ENCODE results near the gene OGFOD3. TPM values are rescaled to one million over a fixed set of nuclear protein-coding genes. Genes with fewer than 3 reads are reported as not detected.

OGFOD3 gene
- total RNA-seq, 4 donors from 2014 or later, result 22.9 to 31.6 (median 28.6) TPM

DNA sequence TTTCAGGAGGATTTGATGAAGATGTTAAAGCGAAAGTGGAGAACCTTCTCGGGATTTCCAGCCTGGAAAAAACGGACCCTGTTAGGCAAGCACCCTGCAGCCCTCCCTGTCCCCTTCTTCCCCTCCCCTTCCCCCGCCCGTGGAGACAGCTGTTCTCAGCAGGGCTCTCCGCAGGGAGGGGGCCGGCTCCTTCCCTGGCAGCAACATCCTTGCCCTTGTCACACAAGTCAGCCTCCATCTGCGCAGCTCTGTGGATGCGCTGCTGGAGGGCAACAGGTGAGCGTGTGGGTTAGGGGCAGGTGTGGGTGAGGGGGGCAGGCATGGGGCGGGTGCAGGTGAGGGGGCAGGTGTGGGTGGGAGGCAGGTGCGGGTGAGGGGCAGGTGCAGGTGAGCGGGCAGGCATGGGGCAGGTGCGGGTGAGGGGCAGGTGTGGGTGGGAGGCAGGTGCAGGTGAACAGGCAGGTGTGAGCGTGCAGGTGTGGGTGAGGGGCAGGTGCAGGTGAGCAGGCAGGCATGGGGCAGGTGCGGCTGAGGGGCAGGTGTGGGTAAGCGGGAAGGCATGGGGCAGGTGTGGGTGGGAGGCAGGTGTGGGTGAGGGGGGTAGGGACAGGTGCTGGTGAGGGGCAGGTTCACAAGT lies 22.7 kb upstream of the OGFOD3 start:
- DNase-seq (ENCODE audit: low spot score) (no peak), ATAC-seq (ENCODE audit: low FRiP score) (no peak)
- TF ChIP-seq, protein P1, sequence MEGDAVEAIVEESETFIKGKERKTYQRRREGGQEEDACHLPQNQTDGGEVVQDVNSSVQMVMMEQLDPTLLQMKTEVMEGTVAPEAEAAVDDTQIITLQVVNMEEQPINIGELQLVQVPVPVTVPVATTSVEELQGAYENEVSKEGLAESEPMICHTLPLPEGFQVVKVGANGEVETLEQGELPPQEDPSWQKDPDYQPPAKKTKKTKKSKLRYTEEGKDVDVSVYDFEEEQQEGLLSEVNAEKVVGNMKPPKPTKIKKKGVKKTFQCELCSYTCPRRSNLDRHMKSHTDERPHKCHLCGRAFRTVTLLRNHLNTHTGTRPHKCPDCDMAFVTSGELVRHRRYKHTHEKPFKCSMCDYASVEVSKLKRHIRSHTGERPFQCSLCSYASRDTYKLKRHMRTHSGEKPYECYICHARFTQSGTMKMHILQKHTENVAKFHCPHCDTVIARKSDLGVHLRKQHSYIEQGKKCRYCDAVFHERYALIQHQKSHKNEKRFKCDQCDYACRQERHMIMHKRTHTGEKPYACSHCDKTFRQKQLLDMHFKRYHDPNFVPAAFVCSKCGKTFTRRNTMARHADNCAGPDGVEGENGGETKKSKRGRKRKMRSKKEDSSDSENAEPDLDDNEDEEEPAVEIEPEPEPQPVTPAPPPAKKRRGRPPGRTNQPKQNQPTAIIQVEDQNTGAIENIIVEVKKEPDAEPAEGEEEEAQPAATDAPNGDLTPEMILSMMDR (IDR thresholded peaks at IDR 0.05), result no peak

DNA sequence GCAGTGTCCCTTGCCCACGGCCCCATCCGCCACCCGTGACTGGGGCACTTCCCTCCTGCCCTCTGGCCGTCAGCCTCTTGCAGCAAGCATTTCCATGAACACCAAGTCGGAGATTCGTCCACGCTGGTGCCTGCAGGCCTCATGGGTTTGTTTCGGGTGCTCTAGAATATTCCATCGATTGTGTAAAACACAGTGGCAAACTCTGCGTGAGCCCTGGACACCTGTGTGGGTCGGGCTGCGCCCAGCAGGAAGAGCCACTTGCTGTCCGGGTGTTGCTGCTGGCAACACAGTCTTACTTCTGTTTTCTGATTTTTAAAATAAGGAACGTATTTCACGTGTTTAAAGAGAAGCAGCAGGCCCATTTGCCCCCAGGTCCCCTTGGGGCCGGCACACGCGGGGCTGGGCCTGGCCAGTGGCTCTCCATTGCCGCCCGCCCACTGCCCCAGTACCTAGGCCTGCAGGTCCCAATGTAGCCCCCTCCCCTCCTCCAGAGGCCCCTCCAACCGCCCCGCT lies 22.1 kb upstream of the OGFOD3 start:
- TF ChIP-seq, protein P1 (IDR thresholded peaks at IDR 0.05), result no peak
- ATAC-seq (ENCODE audit: low FRiP score) (no peak), DNase-seq (ENCODE audit: low spot score) (no peak)

DNA sequence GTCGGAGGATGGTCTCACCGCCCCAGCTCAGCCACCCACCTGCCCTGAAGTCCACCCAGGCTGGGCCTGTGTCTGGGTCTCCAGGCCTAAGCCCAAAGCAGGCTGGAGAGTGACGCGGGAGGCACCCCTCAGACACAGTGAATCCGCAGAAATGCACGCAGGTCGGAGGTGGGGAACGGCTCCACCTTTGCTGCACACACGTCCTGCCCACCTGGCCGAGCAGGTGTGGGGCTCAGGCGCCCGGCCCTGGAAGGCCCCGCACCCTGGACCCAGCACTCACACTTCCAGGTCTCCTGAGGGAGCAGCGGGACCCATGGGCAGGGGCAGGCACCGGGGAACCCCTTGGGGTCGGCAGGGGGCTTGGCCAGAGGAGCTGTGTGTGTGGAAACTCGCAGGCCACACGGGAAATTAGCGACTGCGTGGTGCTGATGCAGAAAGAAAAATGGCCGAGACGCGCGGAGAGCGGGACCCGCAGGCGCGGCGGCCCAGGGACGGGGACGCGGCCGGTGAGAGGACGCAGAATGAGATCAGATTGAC lies 21.5 kb upstream of the OGFOD3 start:
- ATAC-seq (ENCODE audit: low FRiP score) (no peak), DNase-seq (ENCODE audit: low spot score) (no peak)
- TF ChIP-seq, protein P1 (IDR thresholded peaks at IDR 0.05), result no peak

DNA sequence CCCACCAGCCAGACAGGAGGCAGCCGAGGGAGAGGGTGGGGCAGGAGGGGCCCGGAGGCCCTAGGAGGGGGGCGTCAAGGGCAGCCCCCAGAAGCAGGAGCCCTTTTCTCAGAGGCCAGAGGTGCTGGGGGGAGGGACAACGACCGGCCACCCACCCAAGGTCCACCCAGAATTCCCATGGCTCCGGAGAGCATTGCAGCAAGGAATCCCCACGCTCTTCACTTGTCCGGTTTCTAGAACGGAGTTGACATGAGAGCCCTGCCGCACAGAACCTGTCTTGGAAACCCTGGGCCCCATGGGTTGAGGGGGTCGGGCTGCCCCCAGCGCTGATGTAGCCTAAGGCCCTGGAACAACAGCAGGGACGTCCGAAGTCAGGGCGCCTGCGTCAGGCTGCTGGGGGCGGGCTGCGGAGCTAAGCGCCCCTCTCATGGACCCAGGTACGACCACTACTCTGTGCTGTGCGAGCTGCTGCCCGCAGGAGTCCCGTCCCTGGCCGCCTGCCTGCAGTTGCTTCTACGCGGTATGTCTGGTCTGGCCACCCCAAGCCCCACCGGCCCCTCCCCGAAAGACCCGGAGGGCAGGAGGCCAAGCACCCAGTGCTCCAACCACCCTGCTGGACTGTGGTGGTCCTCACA lies 20.9 kb upstream of the OGFOD3 start:
- no peak for DNase-seq (ENCODE audit: low spot score)
- TF ChIP-seq, protein P1 (IDR thresholded peaks at IDR 0.05), result no peak
- no peak for ATAC-seq (ENCODE audit: low FRiP score)

DNA sequence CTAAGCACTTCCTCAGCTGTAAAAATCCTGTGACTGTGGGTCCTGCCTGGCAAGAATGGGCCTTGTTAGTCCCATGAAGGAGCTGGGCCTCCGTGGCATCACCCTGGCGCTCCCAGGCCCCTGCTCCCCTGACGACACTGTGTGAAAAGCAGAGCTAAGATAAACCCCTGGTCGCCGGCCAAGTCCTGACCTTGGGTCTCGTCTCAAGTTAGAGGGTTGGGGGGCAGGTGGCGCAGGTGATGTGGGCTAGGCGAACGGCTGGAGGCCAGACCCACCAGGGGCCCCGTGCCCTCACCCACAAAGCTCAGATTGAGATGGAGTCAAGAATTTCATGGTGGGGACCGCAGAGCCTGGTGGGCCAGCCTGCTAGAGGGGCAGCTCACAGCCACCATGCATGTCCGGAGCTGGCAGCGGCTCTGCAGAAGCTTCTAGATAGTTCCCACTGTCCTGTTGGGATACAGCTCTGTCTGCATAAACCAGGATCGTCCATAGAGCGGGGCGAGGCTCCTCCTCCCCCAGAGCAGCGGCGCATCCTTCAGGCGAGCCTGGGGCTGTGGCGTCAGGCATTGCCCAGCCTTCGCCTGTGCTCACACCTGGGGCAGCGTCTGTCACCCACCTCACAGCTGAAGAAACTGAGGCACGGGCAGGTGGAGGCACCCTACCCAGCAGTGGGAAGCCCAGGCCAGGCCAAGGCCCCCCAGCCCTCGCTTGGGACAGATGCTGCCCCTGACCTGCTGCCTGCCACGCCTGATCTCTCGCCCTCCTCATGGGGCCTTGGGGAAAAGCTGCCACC lies 20.2 kb upstream of the OGFOD3 start:
- ATAC-seq (ENCODE audit: low FRiP score), result no peak
- no peak for DNase-seq (ENCODE audit: low spot score)
- TF ChIP-seq, protein P1 (IDR thresholded peaks at IDR 0.05), result no peak

DNA sequence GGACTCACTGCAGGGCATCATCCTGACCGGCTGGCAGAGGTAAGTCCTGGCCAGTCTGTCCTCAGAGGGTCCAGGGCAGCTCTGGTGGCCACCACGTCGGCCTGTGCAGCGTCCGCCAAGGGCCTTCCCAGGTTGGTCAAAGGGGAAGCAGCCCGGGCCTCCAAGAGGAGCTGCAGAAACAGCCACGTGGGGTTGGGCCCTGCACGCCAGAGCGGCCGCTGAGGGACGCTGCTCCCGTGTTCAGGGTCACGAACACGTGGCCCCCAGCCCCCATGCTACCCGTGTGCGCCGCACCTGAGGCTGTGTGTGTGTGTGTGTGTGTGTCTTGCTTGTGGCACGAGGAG lies 18.9 kb upstream of the OGFOD3 start:
- TF ChIP-seq, protein P1 (IDR thresholded peaks at IDR 0.05), result no peak
- no peak for DNase-seq (ENCODE audit: low spot score)
- no peak for ATAC-seq (ENCODE audit: low FRiP score)

Data from omental fat pad (tissue), 4 donors.